ENCODE measurements around the gene MICU2.
A peak's percentile ranks its signal among the peaks of the same experiment; 100 is the strongest.

The MICU2 gene

DNA sequence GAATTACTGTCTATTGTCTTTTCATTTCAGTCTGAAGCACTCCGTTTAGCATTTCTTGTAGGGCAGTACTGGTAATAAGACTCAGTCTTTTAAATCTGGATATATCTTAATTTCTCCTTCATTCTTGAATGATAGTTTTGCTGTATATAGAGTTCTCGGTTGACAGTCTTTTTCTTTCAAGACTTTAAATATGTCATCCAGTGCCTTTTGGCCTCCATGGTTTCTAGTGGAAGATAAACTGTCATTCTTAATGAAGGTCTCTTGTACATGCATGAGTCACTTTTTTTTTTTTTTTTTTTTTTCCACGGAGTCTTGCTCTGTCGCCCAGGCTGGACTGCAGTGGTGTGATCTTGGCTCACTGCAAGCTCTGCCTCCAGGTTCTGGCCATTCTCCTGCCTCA is 117.6 kb downstream of the MICU2 start:
- DNase-seq (ENCODE audit: low read depth in 2 of 2) = no peak

- no peak for DNase-seq (ENCODE audit: low read depth in 2 of 2)
Measured at GRCh38 chr13:21483748-21484147, 120.2 kb downstream of the MICU2 start.

DNA sequence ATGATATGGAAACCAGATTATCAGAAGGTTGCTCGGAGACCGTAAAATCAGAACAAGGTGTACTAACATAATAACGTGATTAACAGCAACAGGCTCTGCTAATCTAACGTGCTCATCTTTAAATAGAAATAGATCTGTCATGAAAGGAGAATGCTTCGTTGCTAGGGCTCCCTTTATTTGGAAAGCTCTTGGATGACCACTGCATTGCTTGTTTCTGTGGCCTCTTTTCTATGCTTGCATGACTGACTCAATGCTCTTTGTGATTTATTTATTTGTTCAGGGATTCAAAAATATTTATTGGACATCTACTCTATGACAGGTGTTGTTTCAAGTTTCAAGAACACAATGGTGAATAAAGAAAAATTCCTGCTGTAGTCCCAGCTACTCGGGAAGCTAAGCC is 122.6 kb downstream of the MICU2 start:
- DNase-seq (ENCODE audit: low read depth in 2 of 2) = no peak

DNA sequence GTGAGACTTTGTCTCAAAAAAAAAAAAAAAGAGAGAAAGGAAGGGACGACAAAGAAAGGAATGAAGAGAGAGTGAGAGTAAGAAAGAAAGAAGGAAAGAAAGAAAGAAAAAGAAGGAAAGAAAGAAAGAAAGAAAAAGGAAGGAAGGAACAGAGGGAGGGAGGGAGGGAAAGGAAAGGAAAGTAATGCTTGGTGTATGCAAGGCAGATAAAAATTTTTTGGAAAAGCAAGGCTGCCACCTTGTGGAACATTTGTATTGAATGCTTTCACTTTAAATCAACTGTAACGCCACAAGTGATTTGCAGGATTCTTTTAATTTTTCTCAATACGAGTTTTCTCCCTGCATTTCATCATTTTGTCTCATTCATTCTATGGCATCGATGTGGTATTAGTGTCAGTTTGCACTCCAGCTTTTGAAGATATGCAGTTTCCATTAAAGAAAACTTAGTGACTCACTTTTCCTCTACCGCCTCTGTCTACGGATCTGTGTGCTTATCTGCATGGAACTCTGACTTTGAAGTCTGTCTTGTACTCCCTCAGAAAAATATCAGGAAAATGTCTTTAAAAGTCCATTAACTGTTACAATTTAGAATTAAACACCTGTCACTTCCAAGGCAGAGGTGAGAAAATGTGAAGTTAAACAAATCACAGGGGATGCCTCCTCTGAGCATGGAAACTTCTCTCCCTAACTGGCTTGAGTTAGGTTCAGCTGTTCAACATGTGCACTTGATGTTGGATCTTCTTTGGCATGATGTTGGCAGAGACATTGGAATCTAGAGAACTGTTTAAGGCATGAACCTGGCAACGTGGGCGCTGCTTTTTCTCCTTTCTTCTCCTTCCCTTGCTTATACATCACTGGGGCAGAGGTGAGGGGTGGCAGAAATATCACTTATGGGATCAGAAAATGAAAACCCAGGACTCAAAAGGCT is 124.8 kb downstream of the MICU2 start:
- DNase-seq (ENCODE audit: low read depth in 2 of 2) = no peak

DNA sequence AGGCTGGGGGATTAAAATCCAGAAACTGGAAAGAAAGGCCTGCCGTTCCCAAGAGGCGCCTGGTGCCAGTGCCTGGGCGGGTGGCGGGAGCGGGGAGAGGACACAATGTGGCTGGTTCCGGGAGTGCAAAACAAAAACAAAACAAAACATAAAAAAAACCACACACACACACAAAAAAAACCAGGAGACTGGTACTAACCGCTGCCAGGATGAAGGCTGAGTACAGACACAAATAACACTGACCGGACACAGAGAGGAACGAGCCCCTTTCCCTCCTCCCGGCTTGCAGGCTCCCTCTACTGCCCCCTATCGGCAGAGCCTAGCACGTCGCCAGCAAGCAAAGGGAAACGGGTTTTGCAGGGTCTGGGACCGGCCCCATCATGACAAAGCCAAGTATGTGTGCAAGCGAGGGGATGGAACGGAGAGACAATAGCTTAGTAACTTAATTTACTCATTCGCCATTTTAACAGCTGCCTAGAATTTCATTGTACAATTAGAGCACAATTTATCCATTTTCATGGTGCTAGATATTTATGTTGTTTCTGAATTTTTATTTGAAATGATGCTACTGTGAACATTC is 127.0 kb downstream of the MICU2 start:
- peak; percentile 68 to 75 for DNase-seq (ENCODE audit: low read depth in 2 of 2)

- no peak for DNase-seq (ENCODE audit: low read depth in 2 of 2)
Measured at GRCh38 chr13:21475115-21475514, 128.9 kb downstream of the MICU2 start.

GRCh38 chr13:21470785-21471184 is 133.2 kb downstream of the MICU2 start:
- no peak for DNase-seq (ENCODE audit: low read depth in 2 of 2)

DNA sequence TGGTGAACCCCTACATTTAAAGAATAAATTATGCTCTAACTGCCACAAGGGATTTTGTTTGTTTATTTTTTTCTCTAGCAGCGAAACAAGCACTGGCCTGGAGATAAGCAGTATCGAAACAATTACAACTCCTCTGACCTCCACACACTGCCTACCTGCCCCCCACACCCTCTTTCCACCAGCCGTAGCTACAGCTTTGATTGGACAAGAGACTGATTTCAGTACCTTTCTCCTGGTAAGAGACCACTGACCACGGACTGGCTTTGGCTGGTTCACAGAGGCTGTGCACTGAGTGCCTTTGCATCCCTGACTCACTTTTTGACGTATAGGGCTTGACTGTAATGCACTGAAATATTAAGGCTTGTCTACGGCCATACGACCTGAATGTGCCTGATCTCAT is 137.4 kb downstream of the MICU2 start:
- no peak for DNase-seq (ENCODE audit: low read depth in 2 of 2)

DNA sequence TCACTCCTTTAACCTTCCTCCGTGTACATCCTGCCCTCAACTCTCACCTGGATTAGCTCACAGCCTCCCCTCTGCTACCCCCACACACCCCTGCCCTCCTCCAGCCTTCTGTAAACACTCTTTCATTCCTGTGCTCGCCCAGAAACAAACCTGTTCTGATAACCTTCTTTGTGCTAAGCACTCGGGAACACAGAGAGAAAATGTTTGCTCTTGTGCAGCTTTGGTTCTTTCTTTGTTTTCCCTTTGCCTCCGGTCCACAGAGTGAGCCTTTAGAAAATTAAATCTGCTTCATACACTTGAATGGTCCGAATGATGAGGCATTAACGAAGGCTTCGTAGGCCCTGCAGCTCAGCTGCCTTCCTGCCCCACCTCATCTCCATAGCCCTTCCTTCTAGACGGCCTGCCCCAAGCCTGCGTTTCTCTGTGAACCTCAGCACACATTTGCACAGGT is 138.2 kb downstream of the MICU2 start:
- no peak for DNase-seq (ENCODE audit: low read depth in 2 of 2)

- DNase-seq (ENCODE audit: low read depth in 2 of 2) = no peak
Measured at GRCh38 chr13:21463424-21463823, 140.5 kb downstream of the MICU2 start.

DNA sequence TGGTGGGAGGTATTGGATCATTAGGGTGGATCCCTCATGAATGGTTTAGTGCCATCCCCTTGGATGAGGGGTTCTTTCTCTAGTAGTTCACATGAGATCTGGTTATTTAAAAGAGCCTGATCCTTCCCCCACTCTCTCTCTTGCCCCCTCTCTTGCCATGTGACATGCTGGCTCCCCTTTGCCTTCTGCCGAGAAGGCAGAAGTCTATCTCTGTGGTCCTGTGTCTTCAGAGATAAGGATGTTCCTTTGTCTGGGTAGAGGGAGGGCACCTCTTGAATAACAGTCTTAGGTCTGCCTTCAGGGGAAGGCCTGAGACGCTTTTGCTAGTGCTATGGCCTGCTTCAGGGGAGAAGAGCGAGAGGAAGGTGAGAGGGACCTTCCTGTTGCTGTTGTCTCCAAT is 142.8 kb downstream of the MICU2 start:
- no peak for DNase-seq (ENCODE audit: low read depth in 2 of 2)

- peak; percentile 87 to 89 for DNase-seq (ENCODE audit: low read depth in 2 of 2)
Measured at GRCh38 chr13:21458813-21459701, 144.9 kb downstream of the MICU2 start, which contains the start of gene ZDHHC20. TSS of gene ZDHHC20 (minus strand) at chr13:21459303. CDS start at chr13:21459171, 132 bp downstream.

- DNase-seq (ENCODE audit: low read depth in 2 of 2) = peak; percentile 44 to 46
Measured at GRCh38 chr13:21458451-21458812, 145.5 kb downstream of the MICU2 start.

GRCh38 chr13:21453387-21454081 is 150.4 kb downstream of the MICU2 start:
- DNase-seq (ENCODE audit: low read depth in 2 of 2) = no peak

GRCh38 chr13:21450936-21451335 is 153.0 kb downstream of the MICU2 start:
- DNase-seq (ENCODE audit: low read depth in 2 of 2) = no peak

DNA sequence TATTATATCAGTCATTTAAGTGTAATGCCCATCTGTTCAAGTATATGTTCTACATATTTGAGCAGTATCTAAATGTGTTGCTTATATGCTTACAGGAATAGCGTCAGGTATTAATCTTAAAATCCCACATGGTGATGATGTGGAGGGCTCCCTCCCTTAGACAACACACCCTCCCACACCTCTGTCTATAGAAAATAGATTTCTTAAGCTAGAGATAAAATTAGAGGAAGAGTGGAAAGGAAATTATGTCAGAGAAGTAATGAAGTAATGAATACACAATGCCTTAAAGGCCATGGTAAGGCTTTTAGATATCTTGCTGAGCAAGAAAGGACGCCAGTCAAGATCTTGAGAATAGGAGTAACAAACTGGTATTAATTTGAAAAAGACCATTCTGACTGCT is 157.3 kb downstream of the MICU2 start:
- no peak for DNase-seq (ENCODE audit: low read depth in 2 of 2)

GRCh38 chr13:21445759-21446158 is 158.2 kb downstream of the MICU2 start:
- DNase-seq (ENCODE audit: low read depth in 2 of 2) = no peak

- DNase-seq (ENCODE audit: low read depth in 2 of 2) = no peak
Measured at GRCh38 chr13:21443171-21443570, 160.8 kb downstream of the MICU2 start.
